Memory B cell (primary cell): ENCODE data around the gene NSMCE4A.
"Not testable (repeated sequence)": the region's sequence is repeated elsewhere in the genome, so short reads cannot be mapped to it uniquely, and the experiment has no call there.

Source experiments
- ATAC-seq: fragments of 150-1000 bp; cut with Tn5 transposase; 2 replicates; pipeline ENCODE4 v1.10.0; 2021; ENCODE audit warnings: low read depth, mild to moderate bottlenecking, moderate library complexity
- DNase-seq, 2 donors: peaks; one replicate each; pipeline ENCODE4 v3.0.0; 2022; ENCODE audit warnings: low spot score in 2 of 2
- H3K27ac Mint-ChIP-seq: one replicate; pipeline ENCODE4 v1.8.0; 2022; ENCODE audit warnings: mild to moderate bottlenecking, moderate library complexity, mixed read lengths
- H3K27me3 Mint-ChIP-seq: one replicate; pipeline ENCODE4 v1.8.0; 2022; ENCODE audit warnings: mixed read lengths
- H3K36me3 Mint-ChIP-seq: one replicate; pipeline ENCODE4 v1.8.0; 2022; ENCODE audit warnings: mild to moderate bottlenecking, mixed read lengths
- H3K4me1 Mint-ChIP-seq: one replicate; pipeline ENCODE4 v1.8.0; 2022; ENCODE audit warnings: mixed read lengths
- H3K4me3 Mint-ChIP-seq: one replicate; pipeline ENCODE4 v1.8.0; 2022; ENCODE audit warnings: mild to moderate bottlenecking, moderate library complexity, mixed read lengths
- H3K9me3 Mint-ChIP-seq: one replicate; pipeline ENCODE4 v1.8.0; 2022; ENCODE audit warnings: mixed read lengths

NSMCE4A gene

DNA sequence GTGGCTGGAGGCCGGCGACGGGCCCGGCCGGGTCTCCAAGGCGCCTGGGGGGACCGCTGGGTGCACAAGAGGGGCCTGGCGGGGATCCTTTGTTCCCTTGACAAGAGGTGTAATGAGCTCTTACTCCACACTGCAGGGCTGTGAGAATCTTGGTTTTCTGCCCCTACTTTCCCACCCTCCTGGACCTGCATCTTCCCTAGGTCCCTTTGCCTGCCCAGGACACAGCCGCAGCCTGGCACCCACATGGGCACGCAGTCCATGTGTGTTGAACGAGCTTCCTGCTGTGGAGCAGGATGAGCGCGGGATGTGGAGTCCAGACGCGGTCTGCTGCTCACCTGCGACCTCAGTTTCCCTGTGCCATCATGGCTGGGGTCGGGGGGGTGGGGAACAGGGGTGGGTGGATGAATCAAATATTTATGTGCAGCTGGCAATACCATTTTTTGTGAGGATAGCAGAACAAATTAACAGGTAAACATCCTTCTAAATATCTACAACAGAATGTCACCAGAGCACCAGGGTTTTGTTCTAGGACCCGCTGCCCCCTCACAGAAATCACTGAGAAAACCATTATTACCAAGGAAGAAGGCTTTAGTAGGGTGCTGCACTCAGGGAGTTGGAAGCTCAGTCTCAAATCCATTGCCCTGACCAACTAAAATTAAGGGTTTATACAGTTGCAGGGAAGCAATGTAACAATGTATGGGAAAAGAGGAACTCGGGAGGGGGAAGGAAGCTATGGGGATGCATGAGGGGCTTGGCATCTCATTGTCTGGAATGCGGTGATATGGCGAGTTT, 474 bp upstream of the NSMCE4A start:
- Mint-ChIP-seq H3K27ac (no peak overlapping the region), H3K4me3 (peak overlapping the region; percentile 75), H3K36me3 (peaks cover 6% of the 10 kb centered on the region), H3K27me3 (no peaks in the 10 kb centered on the region), H3K4me1 (peaks cover 13% of the 10 kb centered on the region), H3K9me3 (no peaks in the 10 kb centered on the region)
- ATAC-seq (no peak), DNase-seq (no peak)

DNA sequence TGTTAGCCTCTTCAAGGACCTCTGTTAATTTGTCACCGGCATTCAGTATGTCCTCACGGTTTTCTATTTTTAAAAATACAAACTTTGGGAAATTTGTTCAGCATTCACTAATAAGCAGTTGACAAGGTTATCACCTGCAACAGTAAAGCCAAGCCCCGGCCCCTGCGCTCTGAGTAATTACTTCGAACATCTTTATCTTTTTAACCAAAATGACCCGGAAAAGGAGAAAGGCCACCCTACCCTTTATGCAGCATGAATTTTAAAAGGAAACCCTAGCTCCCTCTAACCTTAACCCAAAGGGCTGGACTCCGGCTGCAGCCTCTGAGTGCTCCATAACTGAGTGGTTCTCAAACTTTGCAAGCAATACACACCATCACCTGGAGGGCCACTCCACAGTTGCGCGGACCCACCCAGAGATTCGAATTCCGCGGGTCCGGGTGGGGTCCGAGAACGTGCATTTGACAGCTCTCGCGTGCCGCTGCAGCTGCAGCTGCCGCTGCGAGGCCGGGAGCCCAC, 940 bp downstream of the NSMCE4A start:
- ATAC-seq = peak; percentile 23
- Mint-ChIP-seq H3K9me3 (no peaks in the 10 kb centered on the region), H3K36me3 (peaks cover 6% of the 10 kb centered on the region), H3K27ac (no peak overlapping the region), H3K4me3 (peak overlapping the region; percentile 75), H3K27me3 (no peaks in the 10 kb centered on the region), H3K4me1 (peaks cover 13% of the 10 kb centered on the region)
- DNase-seq = no peak

GRCh38 chr10:121969086-121969485, 5.9 kb downstream of the NSMCE4A start:
- H3K4me1 Mint-ChIP-seq = peaks cover 10% of the 10 kb centered on the region
- not testable (repeated sequence) for H3K27me3 Mint-ChIP-seq, DNase-seq, ATAC-seq, H3K27ac Mint-ChIP-seq, H3K9me3 Mint-ChIP-seq, H3K4me3 Mint-ChIP-seq
- H3K36me3 Mint-ChIP-seq = peaks cover 11% of the 10 kb centered on the region

DNA sequence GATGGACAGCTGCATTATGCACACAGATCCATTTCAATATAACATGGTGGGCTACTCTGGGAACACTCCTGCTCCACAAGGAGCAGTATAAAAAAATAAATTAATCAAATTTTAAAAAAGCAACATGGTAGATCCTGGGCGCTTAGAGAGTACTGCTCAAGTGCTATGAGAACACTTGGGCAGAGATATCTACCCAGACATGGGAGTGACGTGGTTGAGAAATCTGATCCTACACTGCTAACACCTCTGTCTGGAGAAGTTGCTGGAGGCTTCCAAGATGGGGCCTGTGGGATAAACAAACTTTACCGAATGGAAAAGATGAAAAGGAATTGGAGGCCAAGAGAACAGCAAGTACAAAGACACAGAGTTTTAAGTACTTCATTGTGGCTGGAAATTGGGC, 9.0 kb downstream of the NSMCE4A start:
- H3K27me3 Mint-ChIP-seq = no peaks in the 10 kb centered on the region
- no peaks in the 10 kb centered on the region for H3K4me1 Mint-ChIP-seq
- no peak overlapping the region for H3K4me3 Mint-ChIP-seq
- ATAC-seq (no peak), DNase-seq (no peak)
- peaks cover 9% of the 10 kb centered on the region for H3K36me3 Mint-ChIP-seq
- H3K9me3 Mint-ChIP-seq = no peaks in the 10 kb centered on the region
- H3K27ac Mint-ChIP-seq = no peak overlapping the region

- no peak for DNase-seq
- no peaks in the 10 kb centered on the region for H3K4me1 Mint-ChIP-seq
- peaks cover 17% of the 10 kb centered on the region for H3K36me3 Mint-ChIP-seq
- no peak overlapping the region for H3K27ac Mint-ChIP-seq
- H3K27me3 Mint-ChIP-seq = no peaks in the 10 kb centered on the region
- H3K4me3 Mint-ChIP-seq = no peak overlapping the region
- H3K9me3 Mint-ChIP-seq = no peaks in the 10 kb centered on the region
- no peak for ATAC-seq
These were observed 13.6 kb downstream of the NSMCE4A start for GRCh38 chr10:121961456-121961855.

DNA sequence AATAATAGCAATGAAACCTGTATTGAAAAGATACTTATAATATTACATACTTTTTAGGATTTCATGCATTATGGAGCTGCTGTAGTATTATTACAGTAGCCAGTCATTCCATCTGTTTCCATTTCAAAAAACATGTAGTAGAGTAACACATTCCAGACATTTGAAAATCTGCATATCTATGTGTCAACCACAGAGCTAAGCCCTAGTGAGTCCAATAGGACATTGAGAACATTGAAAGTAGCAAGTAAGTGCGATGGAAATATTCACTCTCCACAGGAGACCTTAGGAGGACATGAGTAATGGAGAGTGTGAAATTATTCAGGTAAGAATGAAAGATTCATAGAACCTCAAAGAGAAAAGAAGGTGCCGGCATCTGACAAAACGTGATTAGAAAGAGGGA, 15.3 kb downstream of the NSMCE4A start:
- DNase-seq (no peak), ATAC-seq (no peak)
- Mint-ChIP-seq H3K36me3 (peaks cover 19% of the 10 kb centered on the region), H3K9me3 (no peaks in the 10 kb centered on the region), H3K27me3 (no peaks in the 10 kb centered on the region), H3K4me1 (no peaks in the 10 kb centered on the region), H3K4me3 (no peak overlapping the region), H3K27ac (peak overlapping the region; percentile 31)

DNA sequence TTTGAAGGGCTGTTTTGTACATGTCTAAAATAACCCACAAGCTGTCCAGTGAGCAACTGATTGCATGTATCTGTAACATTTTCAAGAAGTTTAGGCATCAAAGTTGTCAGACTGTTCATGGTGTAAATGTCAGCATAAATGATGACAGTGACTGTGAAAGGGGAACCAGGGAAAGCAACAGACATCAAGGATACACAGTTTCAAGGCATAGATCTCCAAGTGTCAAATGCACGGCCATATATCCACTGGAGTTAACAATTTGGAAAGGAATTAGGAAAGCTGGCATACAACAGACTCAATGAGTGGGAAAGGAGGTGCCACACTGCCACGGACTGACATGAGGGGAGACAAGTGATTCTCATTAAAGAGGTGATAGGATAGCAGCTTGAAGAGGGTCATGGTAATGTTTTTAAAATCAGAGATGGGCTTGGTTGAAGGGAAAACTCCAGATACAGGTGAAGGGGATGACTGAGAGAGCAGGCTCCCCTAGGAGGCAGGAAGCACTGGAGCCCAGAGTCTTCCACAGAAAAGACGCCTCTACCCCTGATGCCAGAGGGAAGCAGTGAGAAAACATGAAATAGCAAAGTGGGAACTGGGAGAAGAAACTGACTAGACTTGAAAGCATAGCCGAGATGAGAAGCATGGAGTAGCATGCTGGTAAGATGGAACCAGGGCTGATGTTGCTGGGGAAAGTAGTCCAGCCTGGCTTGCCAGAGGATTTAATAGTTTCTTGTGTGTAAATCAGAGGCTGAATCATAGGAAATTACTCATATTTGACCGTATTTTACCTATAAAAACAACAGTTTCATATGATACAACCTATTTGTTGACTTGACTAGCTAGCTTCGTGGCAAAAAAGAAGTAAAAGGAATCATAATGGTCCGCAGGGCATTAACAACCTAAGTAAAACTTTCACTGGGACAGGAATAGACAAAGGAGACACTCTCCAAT, 18.6 kb downstream of the NSMCE4A start:
- Mint-ChIP-seq H3K27me3 (no peaks in the 10 kb centered on the region), H3K4me3 (no peak overlapping the region), H3K36me3 (peaks cover 24% of the 10 kb centered on the region), H3K9me3 (no peaks in the 10 kb centered on the region), H3K27ac (no peak overlapping the region), H3K4me1 (peaks cover 1% of the 10 kb centered on the region)
- no peak for ATAC-seq
- DNase-seq = no peak

- no peak overlapping the region for H3K4me3 Mint-ChIP-seq
- H3K4me1 Mint-ChIP-seq = peaks cover 4% of the 10 kb centered on the region
- ATAC-seq (no peak), DNase-seq (no peak)
- H3K36me3 Mint-ChIP-seq = peaks cover 24% of the 10 kb centered on the region
- no peak overlapping the region for H3K27ac Mint-ChIP-seq
- no peaks in the 10 kb centered on the region for H3K27me3 Mint-ChIP-seq
- no peaks in the 10 kb centered on the region for H3K9me3 Mint-ChIP-seq
These were observed 22.8 kb downstream of the NSMCE4A start for GRCh38 chr10:121952226-121952625.

- Mint-ChIP-seq H3K36me3 (peaks cover 15% of the 10 kb centered on the region), H3K27me3 (no peaks in the 10 kb centered on the region), H3K9me3 (no peaks in the 10 kb centered on the region), H3K27ac (no peak overlapping the region), H3K4me1 (peaks cover 4% of the 10 kb centered on the region), H3K4me3 (no peak overlapping the region)
- ATAC-seq (no peak), DNase-seq (no peak)
These were observed 25.6 kb downstream of the NSMCE4A start for GRCh38 chr10:121949451-121949850.

DNA sequence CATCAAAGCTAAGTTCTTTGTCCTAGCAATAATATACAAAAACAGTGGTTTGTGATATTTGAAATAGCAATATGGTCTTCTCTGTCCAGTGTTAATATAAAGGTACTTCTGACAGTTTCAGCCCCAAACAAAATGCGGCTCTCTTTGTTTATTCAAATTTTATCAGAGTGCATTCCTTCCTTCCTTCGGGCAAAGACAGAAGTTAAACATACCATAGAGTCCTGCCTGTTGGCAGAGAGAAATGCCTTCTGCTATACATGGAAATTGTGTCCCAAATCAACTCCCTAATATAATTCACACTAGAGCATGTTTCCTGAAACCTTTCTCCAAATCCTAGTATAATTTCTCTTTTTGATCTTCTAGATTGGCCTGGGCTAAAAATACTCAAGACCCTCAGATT, 26.0 kb downstream of the NSMCE4A start:
- Mint-ChIP-seq H3K36me3 (peaks cover 15% of the 10 kb centered on the region), H3K4me1 (peaks cover 4% of the 10 kb centered on the region), H3K9me3 (no peaks in the 10 kb centered on the region), H3K27ac (no peak overlapping the region), H3K27me3 (no peaks in the 10 kb centered on the region), H3K4me3 (no peak overlapping the region)
- DNase-seq (no peak), ATAC-seq (no peak)

DNA sequence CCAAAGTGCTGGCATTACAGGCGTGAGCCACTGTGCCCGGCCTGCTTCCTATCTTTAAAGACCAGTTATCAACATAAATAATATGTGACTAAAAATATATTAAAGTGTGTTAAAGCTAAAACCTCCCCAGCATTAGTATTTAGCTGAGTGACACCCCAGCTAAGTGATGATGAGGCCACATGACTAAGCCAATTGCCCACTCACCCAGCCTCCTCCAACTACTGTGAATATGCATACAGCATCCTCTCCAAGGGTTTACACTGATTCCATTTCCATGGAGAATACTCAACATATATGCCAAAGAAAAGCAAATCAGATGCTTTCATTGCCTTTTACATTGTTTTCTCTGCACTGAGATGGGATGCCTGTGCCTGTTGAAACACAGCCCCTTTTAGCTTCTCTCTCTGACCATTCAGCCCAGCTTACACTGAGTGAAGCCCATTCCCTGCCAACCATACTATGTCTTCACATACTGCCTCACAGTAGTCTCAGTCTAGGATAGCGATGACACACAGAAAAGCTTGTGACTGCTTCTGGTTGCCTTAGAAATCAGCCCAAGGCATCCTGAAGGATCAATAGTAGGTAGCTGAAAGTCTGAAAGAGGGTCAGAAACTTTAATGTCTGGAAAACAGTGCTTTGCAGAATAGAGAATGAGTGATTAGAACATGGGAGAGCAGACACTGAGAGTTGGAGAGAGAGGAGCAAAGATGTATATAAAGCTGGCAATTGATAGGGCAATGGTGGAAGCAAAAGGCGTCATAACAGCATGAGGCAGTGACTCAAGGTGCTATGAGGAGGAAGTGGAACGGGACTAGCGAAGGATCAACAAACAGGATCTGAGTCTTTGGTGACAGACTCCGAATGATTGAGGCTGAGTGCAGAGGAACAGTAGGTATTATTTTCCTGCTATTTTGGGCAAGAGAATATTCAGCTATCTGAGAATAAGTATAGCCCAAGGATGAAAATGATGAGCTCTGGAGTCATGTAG, 27.4 kb downstream of the NSMCE4A start:
- H3K9me3 Mint-ChIP-seq = no peaks in the 10 kb centered on the region
- DNase-seq = no peak
- no peak overlapping the region for H3K4me3 Mint-ChIP-seq
- peaks cover 4% of the 10 kb centered on the region for H3K4me1 Mint-ChIP-seq
- no peaks in the 10 kb centered on the region for H3K27me3 Mint-ChIP-seq
- no peak for ATAC-seq
- H3K36me3 Mint-ChIP-seq = peaks cover 8% of the 10 kb centered on the region
- H3K27ac Mint-ChIP-seq = no peak overlapping the region

- Mint-ChIP-seq H3K27me3 (no peaks in the 10 kb centered on the region), H3K4me3 (no peak overlapping the region), H3K27ac (no peak overlapping the region), H3K9me3 (no peaks in the 10 kb centered on the region), H3K36me3 (no peaks in the 10 kb centered on the region), H3K4me1 (no peaks in the 10 kb centered on the region)
- DNase-seq = no peak
- no peak for ATAC-seq
These were observed 32.1 kb downstream of the NSMCE4A start for GRCh38 chr10:121942749-121943416.

GRCh38 chr10:121941532-121941931, 33.5 kb downstream of the NSMCE4A start:
- no peaks in the 10 kb centered on the region for H3K27me3 Mint-ChIP-seq
- H3K9me3 Mint-ChIP-seq = no peaks in the 10 kb centered on the region
- DNase-seq (no peak), ATAC-seq (no peak)
- H3K27ac Mint-ChIP-seq = no peak overlapping the region
- no peak overlapping the region for H3K4me3 Mint-ChIP-seq
- no peaks in the 10 kb centered on the region for H3K4me1 Mint-ChIP-seq
- no peaks in the 10 kb centered on the region for H3K36me3 Mint-ChIP-seq
